ENCODE data around the gene MED20. TPM values are rescaled to one million over a fixed set of nuclear protein-coding genes. Genes with fewer than 3 reads are reported as not detected.

The MED20 gene
- total RNA-seq, 4 donors from 2014 or later: 9.6 to 14.9 (median 14.2) TPM

GRCh38 chr6:41874741-41875140 is 46.2 kb downstream of the MED20 start:
- intact Hi-C loops (cut with DNase I): no loop called here

DNA sequence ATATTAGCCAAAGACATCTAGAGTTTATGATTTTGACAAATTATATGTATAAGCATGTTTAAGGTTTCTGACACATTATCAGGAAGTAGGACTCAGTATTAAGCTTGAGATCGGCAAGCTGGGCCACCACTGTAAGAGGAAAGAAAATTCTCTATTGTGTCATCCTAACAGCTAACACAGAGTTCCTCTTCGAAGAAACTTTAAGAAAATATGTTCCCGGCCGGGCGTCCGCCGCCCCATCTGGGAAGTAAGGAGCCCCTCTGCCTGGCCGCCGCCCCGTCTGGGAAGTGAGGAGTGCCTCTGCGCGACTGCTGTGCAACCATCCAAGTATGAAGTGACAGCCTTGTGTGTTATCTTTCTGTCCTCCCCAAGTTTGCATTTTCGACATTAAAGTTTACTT is 48.8 kb downstream of the MED20 start:
- no peak overlapping the region for H3K4me3 ChIP-seq
- H3K9me3 ChIP-seq: no peaks in the 10 kb centered on the region
- H3K27me3 ChIP-seq: no peaks in the 10 kb centered on the region
- no peak for TF ChIP-seq POLR2A (IDR thresholded peaks at IDR 0.05; ENCODE audit: low read depth)
- TF ChIP-seq POLR2AphosphoS5 (IDR thresholded peaks at IDR 0.05): no peak
- no peak for TF ChIP-seq CTCF (IDR thresholded peaks at IDR 0.05)
- no peak for TF ChIP-seq EP300 (IDR thresholded peaks at IDR 0.05)
- DNase-seq (ENCODE audit: extremely low spot score): no peak
- no peaks in the 10 kb centered on the region for H3K4me1 ChIP-seq
- WGBS: 94% methylated on average over 13 of the region's 13 CpGs
- intact Hi-C loops (cut with DNase I): no loop called here
- peaks cover 0 to 11% (median 0%) of the 10 kb centered on the region in 4 donors for H3K36me3 ChIP-seq
- H3K27ac ChIP-seq (replicated peaks in 1 of 4): no peak overlapping the region

More at GRCh38 chr6:41874741-41875140, 46.2 kb downstream of the MED20 start:
- Histone ChIP-seq H3K36me3 (peaks cover 0 to 8% (median 2%) of the 10 kb centered on the region in 4 donors), H3K4me1 (no peaks in the 10 kb centered on the region), H3K9me3 (no peaks in the 10 kb centered on the region), H3K27me3 (no peaks in the 10 kb centered on the region), H3K4me3 (no peak overlapping the region), H3K27ac (replicated peaks in 1 of 4) (no peak overlapping the region)
- TF ChIP-seq POLR2A (IDR thresholded peaks at IDR 0.05; ENCODE audit: low read depth) (no peak), POLR2AphosphoS5 (IDR thresholded peaks at IDR 0.05) (no peak), CTCF (IDR thresholded peaks at IDR 0.05) (no peak), EP300 (IDR thresholded peaks at IDR 0.05) (no peak)
- 85% methylated on average over 1 of the region's 1 CpG for WGBS
- no peak for DNase-seq (ENCODE audit: extremely low spot score)

DNA sequence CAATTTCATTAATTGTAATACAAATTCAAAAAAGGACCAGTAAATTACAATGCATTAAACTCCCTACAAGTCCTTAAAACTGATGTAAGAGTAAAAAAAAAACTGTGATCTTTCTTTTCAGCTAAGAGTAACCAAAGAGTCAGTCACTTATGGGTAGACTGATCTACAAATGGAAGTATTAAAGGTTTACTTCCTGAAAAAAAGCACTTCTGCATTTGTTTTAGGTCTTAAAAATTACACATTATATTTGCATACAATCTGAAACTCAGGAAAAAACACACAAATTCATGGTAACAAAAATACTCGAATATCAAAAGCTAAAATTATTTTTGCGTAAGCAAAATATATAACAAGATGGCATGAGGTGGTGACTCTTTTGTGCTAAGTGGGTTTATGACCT is 49.2 kb downstream of the MED20 start:
- no peak overlapping the region for H3K27ac ChIP-seq (replicated peaks in 1 of 4)
- 99% methylated on average over 2 of the region's 2 CpGs for WGBS
- no peaks in the 10 kb centered on the region for H3K9me3 ChIP-seq
- no peaks in the 10 kb centered on the region for H3K4me1 ChIP-seq
- DNase-seq (ENCODE audit: extremely low spot score): no peak
- no peak overlapping the region for H3K4me3 ChIP-seq
- no peaks in the 10 kb centered on the region for H3K27me3 ChIP-seq
- H3K36me3 ChIP-seq: peaks cover 0 to 11% (median 0%) of the 10 kb centered on the region in 4 donors
- intact Hi-C loops (cut with DNase I): no loop called here
- TF ChIP-seq EP300 (IDR thresholded peaks at IDR 0.05) (no peak), POLR2AphosphoS5 (IDR thresholded peaks at IDR 0.05) (no peak), CTCF (IDR thresholded peaks at IDR 0.05) (no peak), POLR2A (IDR thresholded peaks at IDR 0.05; ENCODE audit: low read depth) (no peak)

GRCh38 chr6:41859356-41859755 is 61.6 kb downstream of the MED20 start:
- TF ChIP-seq CTCF (IDR thresholded peaks at IDR 0.05) (no peak), EP300 (IDR thresholded peaks at IDR 0.05) (no peak), POLR2AphosphoS5 (IDR thresholded peaks at IDR 0.05) (no peak), POLR2A (IDR thresholded peaks at IDR 0.05; ENCODE audit: low read depth) (no peak)
- intact Hi-C loops (cut with DNase I): no loop called here
- Histone ChIP-seq H3K4me1 (no peaks in the 10 kb centered on the region), H3K4me3 (no peak overlapping the region), H3K27ac (replicated peaks in 1 of 4) (no peak overlapping the region), H3K27me3 (no peaks in the 10 kb centered on the region), H3K9me3 (no peaks in the 10 kb centered on the region), H3K36me3 (peaks cover 0 to 5% (median 0%) of the 10 kb centered on the region in 4 donors)
- no peak for DNase-seq (ENCODE audit: extremely low spot score)
- WGBS: 91% methylated on average over 6 of the region's 6 CpGs

DNA sequence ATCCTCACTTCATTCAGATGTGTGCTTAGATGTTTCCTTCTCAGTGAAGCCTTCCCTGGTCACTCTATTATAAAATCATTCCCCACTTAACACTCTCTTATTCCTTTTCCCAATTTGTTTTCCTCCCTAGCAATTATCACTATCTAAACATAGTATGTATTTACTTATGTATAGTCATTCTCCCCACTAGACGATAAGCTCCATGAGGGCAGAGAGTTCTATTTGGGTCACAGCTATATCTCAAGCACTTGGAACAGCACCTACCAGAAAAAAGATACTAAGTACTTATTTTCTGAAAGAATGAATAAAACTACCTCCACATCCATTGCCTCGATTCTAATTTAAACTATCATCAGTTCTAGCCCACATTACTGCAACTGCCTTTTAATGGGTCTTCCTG is 62.2 kb downstream of the MED20 start:
- H3K27me3 ChIP-seq: no peaks in the 10 kb centered on the region
- H3K4me3 ChIP-seq: no peak overlapping the region
- TF ChIP-seq POLR2A (IDR thresholded peaks at IDR 0.05; ENCODE audit: low read depth) (no peak), POLR2AphosphoS5 (IDR thresholded peaks at IDR 0.05) (no peak), CTCF (IDR thresholded peaks at IDR 0.05) (no peak), EP300 (IDR thresholded peaks at IDR 0.05) (no peak)
- H3K27ac ChIP-seq (replicated peaks in 1 of 4): no peak overlapping the region
- no peaks in the 10 kb centered on the region for H3K9me3 ChIP-seq
- H3K36me3 ChIP-seq: peaks cover 0 to 5% (median 0%) of the 10 kb centered on the region in 4 donors
- H3K4me1 ChIP-seq: no peaks in the 10 kb centered on the region
- intact Hi-C loops (cut with DNase I): no loop called here
- no peak for DNase-seq (ENCODE audit: extremely low spot score)
- WGBS: 100% methylated on average over 2 of the region's 2 CpGs

Measured in esophagus muscularis mucosa (tissue), 4 donors.